K562 (cell line): ENCODE measurements around the gene CHIC2. TPM values are rescaled to one million over a fixed set of nuclear protein-coding genes. Genes with fewer than 3 reads are reported as not detected.
A peak's percentile ranks its signal among the peaks of the same experiment; 100 is the strongest.

ENCODE experiments used
- BHLHE40 ChIP-seq: IDR thresholded peaks from 2 replicates; pipeline ENCODE4 v1.6.1; 2011; ENCODE audit warnings: low read length, improper control_type of control experiment
- CXXC5 ChIP-seq: fragments of 250-450 bp; sonication (Bioruptor Pico); IDR thresholded peaks from 2 replicates; pipeline ENCODE4 v1.8.0; 2022; ENCODE audit warnings: inconsistent platforms, mild to moderate bottlenecking, moderate library complexity
- DIDO1 ChIP-seq: fragments of 450-650 bp; IDR thresholded peaks from 2 replicates; pipeline ENCODE4 v1.6.1; 2016; ENCODE audit warnings: low read depth, missing biosample characterization, missing genetic modification characterization
- ETS2 ChIP-seq: IDR thresholded peaks from 2 replicates; pipeline ENCODE4 v1.6.1; 2016; ENCODE audit warnings: borderline replicate concordance, missing genetic modification characterization, mild to moderate bottlenecking, moderate library complexity, missing compliant biosample characterization; ENCODE audit not compliant: poor library complexity, severe bottlenecking
- ETV6 ChIP-seq, 3 experiments: fragments of 150-350 bp in 1 of 3; sonication (generic) in 1 of 3; formaldehyde crosslinking in 1 of 3; IDR thresholded peaks; 2 replicates each; pipeline versions ENCODE4 v1.6.1 to v1.8.0; 2014 to 2022; ENCODE audit warnings: borderline replicate concordance in 2 of 3, low read depth in 2 of 3, antibody characterized with exemption in 1 of 3, low read length in 1 of 3, mild to moderate bottlenecking in 1 of 3, missing genetic modification reagents in 1 of 3
- GTF2E2 ChIP-seq: fragments of 200-800 bp; sonication (Bioruptor generic); IDR thresholded peaks from 2 replicates; pipeline ENCODE4 v1.6.1; 2016; ENCODE audit warnings: missing genetic modification characterization, missing compliant biosample characterization
- HDAC8 ChIP-seq: fragments of 450-650 bp; IDR thresholded peaks from 2 replicates; pipeline ENCODE4 v1.6.1; 2016; ENCODE audit warnings: mild to moderate bottlenecking, missing genetic modification characterization, moderate library complexity, missing compliant biosample characterization
- NFE2 ChIP-seq: IDR thresholded peaks from 2 replicates; pipeline ENCODE4 v1.6.1; 2014; ENCODE audit warnings: antibody characterized with exemption, low read depth
- NFIX ChIP-seq: fragments of 250-450 bp; sonication (Bioruptor Pico); IDR thresholded peaks from 2 replicates; pipeline ENCODE4 v1.4.0; 2020; ENCODE audit warnings: low read depth, mild to moderate bottlenecking, moderate library complexity
- PTBP1 ChIP-seq: fragments of 200-400 bp; formaldehyde crosslinking; IDR thresholded peaks from 2 replicates; pipeline ENCODE4 v1.6.1; 2017; ENCODE audit warnings: low read depth, low read length
- RCOR1 ChIP-seq, 2 experiments: IDR thresholded peaks; 2 replicates each; pipeline ENCODE4 v1.6.1; 2012; ENCODE audit warnings: low read depth in 2 of 2, low read length in 2 of 2, borderline replicate concordance in 1 of 2, improper control_type of control experiment in 1 of 2
- SETDB1 ChIP-seq: IDR thresholded peaks from one replicate; pipeline ENCODE4 v1.6.1; 2012; ENCODE audit warnings: low read length, control low read depth, inconsistent platforms
- TBL1XR1 ChIP-seq, 2 experiments: IDR thresholded peaks; 2 replicates each; pipeline ENCODE4 v1.6.1; 2012; ENCODE audit warnings: improper control_type of control experiment in 2 of 2, low read length in 2 of 2, mild to moderate bottlenecking in 1 of 2
- XRCC5 ChIP-seq: fragments of 200-400 bp; formaldehyde crosslinking; IDR thresholded peaks from 2 replicates; pipeline ENCODE4 v1.6.1; 2017; ENCODE audit warnings: low read depth, mild to moderate bottlenecking, low read length
- ZBTB7A ChIP-seq: IDR thresholded peaks from 2 replicates; pipeline ENCODE4 v1.6.1; 2011; ENCODE audit warnings: low read depth, mild to moderate bottlenecking, low read length, moderate library complexity, borderline replicate concordance; ENCODE audit not compliant: control insufficient read depth
- ZNF561 ChIP-seq: fragments of 450-650 bp; formaldehyde crosslinking; conservative IDR thresholded peaks from 2 replicates; pipeline ENCODE4 v1.4.0; 2020; ENCODE audit warnings: mild to moderate bottlenecking, moderate library complexity
- ZNF76 ChIP-seq: fragments of 250-450 bp; sonication (Bioruptor Pico); IDR thresholded peaks from 2 replicates; pipeline ENCODE4 v1.4.0; 2020; ENCODE audit warnings: mild to moderate bottlenecking, moderate library complexity, borderline replicate concordance
- polyA plus RNA-seq, 8 experiments: library from polyadenylated mRNA; depleted of rRNA in 4 of 8; stranded (reverse) in 5 of 8; unstranded in 3 of 8; fragments of >200 nt; fragmentation: Nextera tagmentation in 2 of 8; fragmentation: Illumina TruSeq in 1 of 8; extraction: Ambion mirVana in 2 of 8; extraction: Trizol in 1 of 8; gene quantifications; 2 replicates each; pipeline versions ENCODE4 v1.2.1 to v1.2.3, GENCODE V29; 2011 to 2014; ENCODE audit warnings: inconsistent platforms in 1 of 8, missing spikeins in 1 of 8
- total RNA-seq, 7 experiments: library from RNA; depleted of rRNA in 6 of 7; stranded (reverse); fragments of >200 nt in 6 of 7; fragmentation: Illumina TruSeq in 2 of 7; extraction: Trizol in 2 of 7; gene quantifications; 2 replicates each; pipeline versions ENCODE4 v1.2.1 to v1.2.3, GENCODE V29; 2011 to 2021; ENCODE audit warnings: low replicate concordance in 1 of 7
- TF ChIP-seq, protein P1 (sequence below), 2 experiments: IDR thresholded peaks; 2 replicates each; pipeline ENCODE4 v1.6.1; 2011; ENCODE audit warnings: borderline replicate concordance in 1 of 2, control low read depth in 1 of 2, low read depth in 1 of 2, low read length in 1 of 2, mild to moderate bottlenecking in 1 of 2, mixed read lengths in 1 of 2, moderate library complexity in 1 of 2; ENCODE audit not compliant: insufficient read depth in 1 of 2, insufficient read length in 1 of 2, poor library complexity in 1 of 2, severe bottlenecking in 1 of 2; ENCODE audit errors: extremely low read depth in 1 of 2
- TF ChIP-seq, protein P2 (sequence below), 2 experiments: IDR thresholded peaks; 2 replicates each; pipeline ENCODE4 v1.6.1; 2012; ENCODE audit warnings: improper control_type of control experiment in 2 of 2, low read depth in 2 of 2, low read length in 2 of 2, borderline replicate concordance in 1 of 2
- TF ChIP-seq, protein P3 (sequence below): sonication (generic); formaldehyde crosslinking; IDR thresholded peaks from 2 replicates; pipeline ENCODE4 v1.8.0; 2022; ENCODE audit warnings: mild to moderate bottlenecking, missing genetic modification reagents

CHIC2 gene
- total and polyA plus RNA-seq, 9 of the 15 experiments (the other 6 are each of a cell fraction or from before 2014, with no cell fraction given) = 0.89 to 25.1 (median 12.1) TPM

DNA sequence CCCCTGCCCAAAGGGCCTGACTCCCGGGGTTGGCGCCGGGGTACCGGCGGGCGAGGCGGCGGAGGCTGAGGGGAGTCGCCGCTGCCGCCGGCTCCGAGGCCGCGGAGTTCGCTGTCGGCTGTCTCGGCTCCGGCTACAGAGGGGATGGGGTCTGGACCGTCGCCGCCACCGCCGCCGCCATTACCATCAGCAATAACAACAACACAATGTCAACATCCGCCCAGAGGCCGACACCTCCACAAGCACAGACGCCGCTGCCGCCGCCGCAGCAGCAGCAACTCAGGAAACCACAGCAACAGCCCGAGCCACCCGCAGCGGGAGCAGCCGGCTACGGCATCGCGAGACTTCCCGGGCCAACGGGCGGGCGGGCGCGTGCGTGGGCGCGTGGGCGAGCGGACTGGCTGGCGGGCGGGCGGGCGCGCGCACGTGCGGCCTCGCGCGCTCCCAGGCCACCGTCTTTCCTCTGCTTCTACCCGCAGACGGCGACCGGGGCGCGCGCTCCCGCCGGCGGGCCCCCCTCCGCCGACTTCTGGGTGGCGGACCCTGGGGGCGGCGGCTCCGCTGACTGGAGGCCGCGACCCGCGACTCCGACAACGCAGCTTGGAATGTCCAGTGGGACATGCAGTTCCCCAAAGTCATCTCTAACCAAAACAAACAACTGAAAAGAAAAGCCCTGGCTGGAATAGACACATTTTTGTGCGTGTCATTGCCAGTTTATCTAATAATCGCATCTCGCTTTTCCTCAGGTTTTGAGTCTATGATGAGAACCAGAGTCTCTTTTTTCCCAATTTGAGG lies at the start of gene CHIC2 (continued):
- TF ChIP-seq ETV6 (IDR thresholded peaks at IDR 0.05; ENCODE audit: borderline replicate concordance in 1 of 2, low read depth in 2 of 2, low read length in 1 of 2) (no peak), ETV6 (CRISPR knock-in tag; IDR thresholded peaks at IDR 0.05; ENCODE audit: borderline replicate concordance) (no peak), ETS2 (tag) (no peak), GTF2E2 (tag) (peak; percentile 57; the same call in 1 of the 2 replicates), XRCC5 (no peak), RCOR1 (IDR thresholded peaks at IDR 0.05; ENCODE audit: borderline replicate concordance in 1 of 2, low read depth in 2 of 2, low read length in 2 of 2) (peak in 1 of 2 experiments; percentile 28; a peak in 1 of 4 replicates), NFIX (no peak), ZNF561 (CRISPR knock-in tag) (no peak), DIDO1 (tag) (no peak), CXXC5 (peak; percentile 91), PTBP1 (0 out of 2 replicates have a peak, but pooled peaks have one; percentile 34), BHLHE40 (peak; percentile 67), SETDB1 (no peak), ZBTB7A (peak; percentile 91; the same call in 1 of the 2 replicates), HDAC8 (tag) (peak; percentile 50; the same call in 1 of the 2 replicates), ZNF76 (CRISPR knock-in tag) (0 out of 2 replicates have a peak, but pooled peaks have one; percentile 37), NFE2 (peak; percentile 26; the same call in 1 of the 2 replicates), TBL1XR1 (IDR thresholded peaks at IDR 0.05; ENCODE audit: low read length in 2 of 2) (no peak)
- TF ChIP-seq, protein P1, sequence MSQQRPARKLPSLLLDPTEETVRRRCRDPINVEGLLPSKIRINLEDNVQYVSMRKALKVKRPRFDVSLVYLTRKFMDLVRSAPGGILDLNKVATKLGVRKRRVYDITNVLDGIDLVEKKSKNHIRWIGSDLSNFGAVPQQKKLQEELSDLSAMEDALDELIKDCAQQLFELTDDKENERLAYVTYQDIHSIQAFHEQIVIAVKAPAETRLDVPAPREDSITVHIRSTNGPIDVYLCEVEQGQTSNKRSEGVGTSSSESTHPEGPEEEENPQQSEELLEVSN (IDR thresholded peaks at IDR 0.05; ENCODE audit: borderline replicate concordance in 1 of 2, extremely low read depth in 1 of 2, insufficient read depth in 1 of 2, insufficient read length in 1 of 2, low read depth in 1 of 2, low read length in 1 of 2, poor library complexity in 1 of 2, severe bottlenecking in 1 of 2) = peak; percentile 48 to 85
- TF ChIP-seq, protein P2, sequence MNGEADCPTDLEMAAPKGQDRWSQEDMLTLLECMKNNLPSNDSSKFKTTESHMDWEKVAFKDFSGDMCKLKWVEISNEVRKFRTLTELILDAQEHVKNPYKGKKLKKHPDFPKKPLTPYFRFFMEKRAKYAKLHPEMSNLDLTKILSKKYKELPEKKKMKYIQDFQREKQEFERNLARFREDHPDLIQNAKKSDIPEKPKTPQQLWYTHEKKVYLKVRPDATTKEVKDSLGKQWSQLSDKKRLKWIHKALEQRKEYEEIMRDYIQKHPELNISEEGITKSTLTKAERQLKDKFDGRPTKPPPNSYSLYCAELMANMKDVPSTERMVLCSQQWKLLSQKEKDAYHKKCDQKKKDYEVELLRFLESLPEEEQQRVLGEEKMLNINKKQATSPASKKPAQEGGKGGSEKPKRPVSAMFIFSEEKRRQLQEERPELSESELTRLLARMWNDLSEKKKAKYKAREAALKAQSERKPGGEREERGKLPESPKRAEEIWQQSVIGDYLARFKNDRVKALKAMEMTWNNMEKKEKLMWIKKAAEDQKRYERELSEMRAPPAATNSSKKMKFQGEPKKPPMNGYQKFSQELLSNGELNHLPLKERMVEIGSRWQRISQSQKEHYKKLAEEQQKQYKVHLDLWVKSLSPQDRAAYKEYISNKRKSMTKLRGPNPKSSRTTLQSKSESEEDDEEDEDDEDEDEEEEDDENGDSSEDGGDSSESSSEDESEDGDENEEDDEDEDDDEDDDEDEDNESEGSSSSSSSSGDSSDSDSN (IDR thresholded peaks at IDR 0.05; ENCODE audit: borderline replicate concordance in 1 of 2, low read depth in 2 of 2, low read length in 2 of 2) = peak; percentile 20 to 40; a peak in 2 of 4 replicates
- TF ChIP-seq, protein P3, sequence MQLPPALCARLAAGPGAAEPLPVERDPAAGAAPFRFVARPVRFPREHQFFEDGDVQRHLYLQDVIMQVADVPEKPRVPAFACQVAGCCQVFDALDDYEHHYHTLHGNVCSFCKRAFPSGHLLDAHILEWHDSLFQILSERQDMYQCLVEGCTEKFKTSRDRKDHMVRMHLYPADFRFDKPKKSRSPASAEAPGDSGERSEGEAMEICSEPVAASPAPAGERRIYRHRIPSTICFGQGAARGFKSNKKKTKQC = peak; percentile 57; the same call in 1 of the 2 replicates
